Keratinocyte (primary cell): ENCODE results near the gene KPNA4. TPM values are rescaled to one million over a fixed set of nuclear protein-coding genes. Genes with fewer than 3 reads are reported as not detected.

Experiments
- DNase-seq: peaks from one replicate; pipeline ENCODE4 v3.0.0-alpha.2; 2011; ENCODE audit warnings: low read depth, missing footprints, low spot score
- FAIRE-seq: peaks from 2 replicates; lab custom pipeline; 2011; peaks lifted over from hg19 to GRCh38; lab: Jason Lieb, UNC
- H2AFZ ChIP-seq: 2 replicates; pipeline ENCODE4 v1.6.0; 2012; ENCODE audit warnings: low read length, control low read depth, inconsistent platforms; ENCODE audit not compliant: control insufficient read depth
- H3K27ac ChIP-seq: 2 replicates; pipeline ENCODE4 v1.5.1; 2011; ENCODE audit warnings: low read length; ENCODE audit not compliant: control insufficient read depth, insufficient read depth
- H3K27me3 ChIP-seq: 3 replicates; pipeline ENCODE4 v1.6.0; 2011; ENCODE audit warnings: low read length; ENCODE audit not compliant: control insufficient read depth, insufficient read depth; ENCODE audit errors: extremely low read depth
- H3K36me3 ChIP-seq, 2 experiments: 2 replicates in 1 of 2; 3 replicates in 1 of 2; pipeline ENCODE4 v1.5.1; 2011; ENCODE audit warnings: low read length in 2 of 2, mild to moderate bottlenecking in 1 of 2; ENCODE audit not compliant: control insufficient read depth in 2 of 2, insufficient read depth in 2 of 2; ENCODE audit errors: extremely low read depth in 1 of 2
- H3K4me1 ChIP-seq: 3 replicates; pipeline ENCODE4 v1.5.1; 2011; ENCODE audit warnings: low read length; ENCODE audit not compliant: control insufficient read depth, insufficient read depth; ENCODE audit errors: extremely low read depth
- H3K4me2 ChIP-seq: 3 replicates; pipeline ENCODE4 v1.6.0; 2011; ENCODE audit warnings: low read depth, low read length; ENCODE audit not compliant: control insufficient read depth, insufficient read depth; ENCODE audit errors: extremely low read depth
- H3K4me3 ChIP-seq, 3 experiments: fragments of 200-600 bp in 1 of 3; sonication (generic) in 1 of 3; 2 replicates in 2 of 3; 3 replicates in 1 of 3; pipeline ENCODE4 v1.5.1; 2011 to 2016; ENCODE audit warnings: low read length in 3 of 3, mild to moderate bottlenecking in 3 of 3, control low read depth in 2 of 3, inconsistent platforms in 1 of 3, low read depth in 1 of 3, mixed read lengths in 1 of 3, mixed run types in 1 of 3, moderate library complexity in 1 of 3; ENCODE audit not compliant: control insufficient read depth in 2 of 3, insufficient read depth in 2 of 3; ENCODE audit errors: extremely low read depth in 1 of 3
- H3K79me2 ChIP-seq: 2 replicates; pipeline ENCODE4 v1.6.0; 2012; ENCODE audit warnings: low read length; ENCODE audit not compliant: control insufficient read depth, insufficient read depth
- H3K9ac ChIP-seq: 3 replicates; pipeline ENCODE4 v1.6.0; 2011; ENCODE audit warnings: low read length; ENCODE audit not compliant: control insufficient read depth, insufficient read depth; ENCODE audit errors: extremely low read depth
- H3K9me1 ChIP-seq: 3 replicates; pipeline ENCODE4 v1.6.0; 2011; ENCODE audit warnings: low read length; ENCODE audit not compliant: control insufficient read depth, insufficient read depth; ENCODE audit errors: extremely low read depth
- H3K9me3 ChIP-seq: 2 replicates; pipeline ENCODE4 v1.5.1; 2012; ENCODE audit warnings: low read depth, low read length; ENCODE audit not compliant: control insufficient read depth
- H4K20me1 ChIP-seq: 3 replicates; pipeline ENCODE4 v1.6.0; 2011; ENCODE audit warnings: low read length; ENCODE audit not compliant: control insufficient read depth, insufficient read depth; ENCODE audit errors: extremely low read depth
- EZH2 ChIP-seq: IDR thresholded peaks from one replicate; pipeline ENCODE4 v1.6.1; 2012; ENCODE audit warnings: inconsistent platforms, mild to moderate bottlenecking, low read length, moderate library complexity
- dilution Hi-C: fragments of 300-500 bp; cut with MboI; formaldehyde crosslinking; loops from one replicate; pipeline ENCODE4 v1.7.0; 2020; ENCODE audit warnings: low sequenced_read_pairs; ENCODE audit not compliant: extremely low pct_ligation_motif_present
- polyA plus RNA-seq, 5 experiments: library from polyadenylated mRNA; depleted of rRNA in 3 of 5; stranded (reverse) in 3 of 5; stranded (forward) in 1 of 5; unstranded in 1 of 5; fragments of >200 nt; gene quantifications; 1 replicate in 1 of 5; 2 replicates in 3 of 5; 3 replicates in 1 of 5; pipeline versions ENCODE4 v1.2.1 to v1.2.3, GENCODE V29; 2011 to 2012; ENCODE audit warnings: missing spikeins in 2 of 5, low read depth in 1 of 5, low replicate concordance in 1 of 5
- TF ChIP-seq, protein P1 (sequence below), 3 experiments: IDR thresholded peaks in 1 of 3; conservative IDR thresholded peaks in 1 of 3; optimal IDR thresholded peaks in 1 of 3; 2 replicates in 2 of 3; 3 replicates in 1 of 3; pipeline versions ENCODE3 to v1.5.1; 2011; ENCODE audit warnings: low read length in 3 of 3, mild to moderate bottlenecking in 3 of 3, moderate library complexity in 2 of 3, control low read depth in 1 of 3, inconsistent platforms in 1 of 3; ENCODE audit not compliant: insufficient read depth in 2 of 3; ENCODE audit errors: extremely low read depth in 1 of 3

The KPNA4 gene
- polyA plus RNA-seq, 1 donor (not counting 4 experiments of a cell fraction or from before 2014, with no cell fraction given), result 42.0 TPM

DNA sequence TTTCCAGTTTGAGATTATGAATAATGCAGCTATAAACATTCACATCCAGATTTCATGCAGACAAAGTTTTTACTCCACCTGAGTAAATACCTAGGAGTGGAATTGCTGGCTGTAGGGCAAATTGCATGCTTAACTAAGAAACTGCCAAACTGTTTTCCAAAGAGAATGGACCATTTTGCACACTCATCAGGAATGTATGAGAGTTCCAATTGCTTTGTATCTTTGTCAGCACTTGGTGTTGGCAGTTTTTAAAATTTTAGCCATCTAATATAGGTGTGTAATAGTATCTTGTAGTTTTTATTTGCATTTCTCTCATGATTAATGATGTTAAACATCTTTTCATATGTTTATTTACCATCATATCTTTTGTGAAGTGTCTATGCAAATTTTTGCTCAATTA lies 75.2 kb downstream of the KPNA4 start:
- no peak overlapping the region for H3K27ac ChIP-seq
- H3K4me3 ChIP-seq, result no peak overlapping the region
- H3K4me2 ChIP-seq, result no peak overlapping the region
- no peaks in the 10 kb centered on the region for H3K9me1 ChIP-seq
- H3K4me1 ChIP-seq, result no peaks in the 10 kb centered on the region
- dilution Hi-C loops, result no loop called here
- no peak overlapping the region for H3K9ac ChIP-seq
- no peak for TF ChIP-seq EZH2
- TF ChIP-seq, protein P1, sequence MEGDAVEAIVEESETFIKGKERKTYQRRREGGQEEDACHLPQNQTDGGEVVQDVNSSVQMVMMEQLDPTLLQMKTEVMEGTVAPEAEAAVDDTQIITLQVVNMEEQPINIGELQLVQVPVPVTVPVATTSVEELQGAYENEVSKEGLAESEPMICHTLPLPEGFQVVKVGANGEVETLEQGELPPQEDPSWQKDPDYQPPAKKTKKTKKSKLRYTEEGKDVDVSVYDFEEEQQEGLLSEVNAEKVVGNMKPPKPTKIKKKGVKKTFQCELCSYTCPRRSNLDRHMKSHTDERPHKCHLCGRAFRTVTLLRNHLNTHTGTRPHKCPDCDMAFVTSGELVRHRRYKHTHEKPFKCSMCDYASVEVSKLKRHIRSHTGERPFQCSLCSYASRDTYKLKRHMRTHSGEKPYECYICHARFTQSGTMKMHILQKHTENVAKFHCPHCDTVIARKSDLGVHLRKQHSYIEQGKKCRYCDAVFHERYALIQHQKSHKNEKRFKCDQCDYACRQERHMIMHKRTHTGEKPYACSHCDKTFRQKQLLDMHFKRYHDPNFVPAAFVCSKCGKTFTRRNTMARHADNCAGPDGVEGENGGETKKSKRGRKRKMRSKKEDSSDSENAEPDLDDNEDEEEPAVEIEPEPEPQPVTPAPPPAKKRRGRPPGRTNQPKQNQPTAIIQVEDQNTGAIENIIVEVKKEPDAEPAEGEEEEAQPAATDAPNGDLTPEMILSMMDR (optimal IDR thresholded peaks at IDR 0.05 in 1 of 3, IDR thresholded peaks at IDR 0.05 in 1 of 3, conservative IDR thresholded peaks at IDR 0.05 in 1 of 3; ENCODE audit: extremely low read depth in 1 of 3, insufficient read depth in 2 of 3, low read length in 3 of 3), result no peak
- H3K9me3 ChIP-seq, result no peaks in the 10 kb centered on the region
- no peaks in the 10 kb centered on the region for H4K20me1 ChIP-seq
- no peak for FAIRE-seq
- H3K36me3 ChIP-seq, result no peaks in the 10 kb centered on the region
- H2AFZ ChIP-seq, result no peak overlapping the region
- DNase-seq, result no peak
- no peaks in the 10 kb centered on the region for H3K79me2 ChIP-seq
- H3K27me3 ChIP-seq, result no peaks in the 10 kb centered on the region

DNA sequence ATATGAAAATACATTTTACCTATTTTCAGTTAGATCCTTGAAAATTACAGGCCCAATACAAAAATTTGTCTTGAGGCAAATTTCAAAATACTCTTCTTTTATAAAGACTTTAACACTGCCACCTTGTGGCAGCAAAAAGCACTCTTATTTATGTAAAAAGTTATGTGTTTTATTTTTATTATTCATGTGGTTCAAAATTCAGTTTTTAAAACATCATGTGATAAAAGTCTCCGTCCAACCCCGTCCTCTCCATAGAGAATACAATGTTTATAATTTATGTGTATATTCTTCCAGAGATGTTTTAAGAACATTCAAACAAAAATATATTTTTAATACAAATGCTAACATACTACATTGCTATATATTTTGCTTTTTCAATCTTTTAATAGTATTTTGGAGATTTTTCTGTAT lies 78.9 kb downstream of the KPNA4 start:
- Histone ChIP-seq H3K27ac (no peak overlapping the region), H3K27me3 (no peaks in the 10 kb centered on the region), H3K9ac (no peak overlapping the region), H3K4me1 (no peaks in the 10 kb centered on the region), H3K4me2 (no peak overlapping the region), H3K4me3 (no peak overlapping the region), H4K20me1 (no peaks in the 10 kb centered on the region), H3K79me2 (no peaks in the 10 kb centered on the region), H2AFZ (no peak overlapping the region), H3K9me3 (no peaks in the 10 kb centered on the region), H3K36me3 (no peaks in the 10 kb centered on the region), H3K9me1 (no peaks in the 10 kb centered on the region)
- FAIRE-seq (no peak), DNase-seq (no peak)
- TF ChIP-seq, protein P1 (optimal IDR thresholded peaks at IDR 0.05 in 1 of 3, IDR thresholded peaks at IDR 0.05 in 1 of 3, conservative IDR thresholded peaks at IDR 0.05 in 1 of 3; ENCODE audit: extremely low read depth in 1 of 3, insufficient read depth in 2 of 3, low read length in 3 of 3), result peak in 2 of 3 experiments; percentile 23 to 29
- TF ChIP-seq EZH2, result no peak
- dilution Hi-C loops, result no loop called here
